ENCODE results near the gene FGF18. TPM values are rescaled to one million over a fixed set of nuclear protein-coding genes. Genes with fewer than 3 reads are reported as not detected.
A peak's percentile ranks its signal among the peaks of the same experiment; 100 is the strongest.
"Not testable (repeated sequence)": the region's sequence is repeated elsewhere in the genome, so short reads cannot be mapped to it uniquely, and the experiment has no call there.

FGF18 gene
- total and polyA plus RNA-seq, 10 of the 15 experiments (the other 5 are each of a cell fraction or from before 2014, with no cell fraction given): 0.03 to 0.10 (median 0.06) TPM; not detected in 5

GRCh38 chr5:171395042-171395441 is 24.4 kb upstream of the FGF18 start:
- Histone ChIP-seq H3K4me2 (ENCODE audit: control insufficient read depth, insufficient read depth) (peak overlapping the region; percentile 15; the same call in 1 of the 2 replicates), H2AFZ (ENCODE audit: control insufficient read depth, low read depth, low read length) (no peak overlapping the region), H3K4me3 (0 out of 2 replicates have a peak overlapping the region, but pooled peaks have one; percentile 3), H3K27ac (ENCODE audit: control insufficient read depth, insufficient read depth) (no peak overlapping the region), H3K4me1 (ENCODE audit: control insufficient read depth, insufficient read depth, low read length) (peaks cover 5% of the 10 kb centered on the region), H3K27me3 (replicated peaks in 1 of 2; ENCODE audit: control insufficient read depth in 2 of 2, insufficient read depth in 2 of 2, low read length in 1 of 2) (no peaks in the 10 kb centered on the region), H3K9me3 (replicated peaks; ENCODE audit: control insufficient read depth, insufficient read depth, low read length) (no peaks in the 10 kb centered on the region), H3K79me2 (ENCODE audit: control insufficient read depth, insufficient read depth, low read length) (peaks cover 97% of the 10 kb centered on the region), H3K36me3 (ENCODE audit: control insufficient read depth in 2 of 2, insufficient read depth in 2 of 2, low read length in 1 of 2) (peaks cover 21 to 39% of the 10 kb centered on the region in 2 experiments), H4K20me1 (ENCODE audit: control insufficient read depth, insufficient read depth) (peaks cover 19% of the 10 kb centered on the region; the same call in 1 of the 2 replicates), H3K9ac (ENCODE audit: control insufficient read depth, insufficient read depth, low read length) (no peak overlapping the region)
- POLR2A ChIA-PET: interaction anchor here (0.9 kb wide), 1 partner anchor 8 kb away, joined by 4 read pairs; no protein-coding TSS in a partner anchor
- SMC1A ChIA-PET (ENCODE audit: uncharacterized antibody, unreplicated experiment): no interaction called here
- RAD21 ChIA-PET (ENCODE audit: unreplicated experiment): no interaction called here
- no peak for DNase-seq (ENCODE audit: low read depth, low spot score)
- WGBS (ENCODE audit: insufficient coverage, insufficient replicate concordance, low lambda C conversion rate, missing lambda C conversion rate): 87% methylated on average over 7 of the region's 7 CpGs
- FAIRE-seq: no peak
- no peak for TF ChIP-seq STAT1 (conservative IDR thresholded peaks at IDR 0.05)
- in situ Hi-C loops (cut with MboI): no loop called here
- no peak for ATAC-seq
- intact Hi-C loops (cut with micrococcal nuclease; ENCODE audit: unreplicated experiment): no loop called here
- no TSS peak for BruUV-seq (replicated peaks)
- CTCF ChIA-PET: interaction anchor here (3.2 kb wide), 1 partner anchor 24 kb away, joined by 9 read pairs; the partner anchor contains the start of gene FGF18

GRCh38 chr5:171396583-171396982 is 22.9 kb upstream of the FGF18 start:
- H3K27ac ChIP-seq (ENCODE audit: control insufficient read depth, insufficient read depth); H3K4me1 ChIP-seq (ENCODE audit: control insufficient read depth, insufficient read depth, low read length); BruUV-seq (replicated peaks); CTCF ChIA-PET; ATAC-seq; in situ Hi-C loops (cut with MboI); DNase-seq (ENCODE audit: low read depth, low spot score); H2AFZ ChIP-seq (ENCODE audit: control insufficient read depth, low read depth, low read length); intact Hi-C loops (cut with micrococcal nuclease; ENCODE audit: unreplicated experiment); FAIRE-seq; H3K27me3 ChIP-seq (replicated peaks in 1 of 2; ENCODE audit: control insufficient read depth in 2 of 2, insufficient read depth in 2 of 2, low read length in 1 of 2); SMC1A ChIA-PET (ENCODE audit: uncharacterized antibody, unreplicated experiment); H3K9ac ChIP-seq (ENCODE audit: control insufficient read depth, insufficient read depth, low read length); H3K9me3 ChIP-seq (replicated peaks; ENCODE audit: control insufficient read depth, insufficient read depth, low read length): not testable (repeated sequence)
- ChIA-PET RAD21 (ENCODE audit: unreplicated experiment) (interaction anchor here (0.6 to 1.2 kb wide), 2 partner anchors 9 kb away, joined by 3 read pairs; partner anchors contain the start of gene NPM1), POLR2A (interaction anchor here (1.3 kb wide), 1 partner anchor 10 kb away, joined by 3 read pairs; no protein-coding TSS in a partner anchor)
- Histone ChIP-seq H3K36me3 (ENCODE audit: control insufficient read depth in 2 of 2, insufficient read depth in 2 of 2, low read length in 1 of 2) (peaks cover 28 to 51% of the 10 kb centered on the region in 2 experiments), H3K4me2 (ENCODE audit: control insufficient read depth, insufficient read depth) (peak overlapping the region; percentile 54; the same call in 1 of the 2 replicates), H3K4me3 (peak overlapping the region; percentile 35; the same call in 1 of the 2 replicates), H4K20me1 (ENCODE audit: control insufficient read depth, insufficient read depth) (peaks cover 15% of the 10 kb centered on the region; the same call in 1 of the 2 replicates), H3K79me2 (ENCODE audit: control insufficient read depth, insufficient read depth, low read length) (peaks cover 94% of the 10 kb centered on the region)
- 0 out of 2 replicates have a peak, but pooled peaks have one; percentile 8 for TF ChIP-seq POLR2AphosphoS5 (IDR thresholded peaks at IDR 0.05; ENCODE audit: low read length)
- 75% methylated on average over 8 of the region's 11 CpGs for whole genome bisulfite sequencing (ENCODE audit: insufficient coverage, insufficient replicate concordance, low lambda C conversion rate, missing lambda C conversion rate)
